A673 (cell line): ENCODE measurements around the gene PRELID2. TPM values are rescaled to one million over a fixed set of nuclear protein-coding genes. Genes with fewer than 3 reads are reported as not detected.

Experiments
- BruUV-seq: library from RNA; stranded (reverse); fragments of 400-500 nt; replicated peaks from 2 replicates; lab custom pipeline; 2021; lab: Mats Ljungman, UMichigan
- CTCF ChIA-PET: fragments of 300-600 bp; sonication (Branson Sonifier 250); formaldehyde crosslinking; loops from one replicate; lab custom pipeline; 2022; ENCODE audit warnings: antibody characterized with exemption; lab: Charles Lee
- POLR2A ChIA-PET: fragments of 300-600 bp; sonication (Branson Sonifier 250); formaldehyde crosslinking; loops from one replicate; lab custom pipeline; 2022; ENCODE audit warnings: antibody characterized with exemption; ENCODE audit not compliant: low non-redundant PET; lab: Charles Lee
- DNase-seq: peaks from one replicate; pipeline ENCODE4 v3.0.0-alpha.2; 2015; ENCODE audit warnings: low spot score
- H3K27ac ChIP-seq: fragments of 200-600 bp; sonication (generic); 2 replicates; pipeline ENCODE4 v1.5.1; 2016; ENCODE audit warnings: mixed run types, low read depth, mild to moderate bottlenecking, mixed read lengths, antibody characterized with exemption, low read length; ENCODE audit not compliant: poor library complexity, severe bottlenecking
- H3K27me3 ChIP-seq: fragments of 200-600 bp; sonication (generic); replicated peaks from 2 replicates; pipeline ENCODE4 v1.6.1; 2017; ENCODE audit warnings: mixed run types, low read depth, mild to moderate bottlenecking, mixed read lengths, antibody characterized with exemption, low read length; ENCODE audit not compliant: insufficient read depth, poor library complexity
- H3K36me3 ChIP-seq: fragments of 200-600 bp; sonication (generic); 2 replicates; pipeline ENCODE4 v1.6.1; 2016; ENCODE audit warnings: mixed run types, mild to moderate bottlenecking, mixed read lengths, antibody characterized with exemption, low read length; ENCODE audit not compliant: insufficient read depth, poor library complexity, severe bottlenecking
- H3K4me1 ChIP-seq: fragments of 200-600 bp; sonication (generic); 2 replicates; pipeline ENCODE4 v1.6.1; 2017; ENCODE audit warnings: mixed run types, mild to moderate bottlenecking, mixed read lengths, antibody characterized with exemption, low read length; ENCODE audit not compliant: insufficient read depth, poor library complexity, severe bottlenecking
- H3K4me3 ChIP-seq: fragments of 200-600 bp; sonication (generic); 2 replicates; pipeline ENCODE4 v1.5.1; 2016; ENCODE audit warnings: low read depth, mixed run types, mild to moderate bottlenecking, mixed read lengths, low read length; ENCODE audit not compliant: poor library complexity, severe bottlenecking
- H3K9me3 ChIP-seq: fragments of 200-600 bp; sonication (generic); 2 replicates; pipeline ENCODE4 v1.6.1; 2016; ENCODE audit warnings: mixed run types, low read depth, mild to moderate bottlenecking, mixed read lengths, antibody characterized with exemption, low read length; ENCODE audit not compliant: poor library complexity, severe bottlenecking
- CTCF ChIP-seq: fragments of 300-800, 200-600 bp; sonication (generic); conservative IDR thresholded peaks from 2 replicates; pipeline ENCODE4 v1.5.1; 2017; ENCODE audit warnings: low read depth, mild to moderate bottlenecking, antibody characterized with exemption, low read length, moderate library complexity, mixed read lengths
- EZH2 ChIP-seq: fragments of 200-600 bp; sonication (generic); IDR thresholded peaks from 2 replicates; pipeline ENCODE4 v1.6.1; 2017; ENCODE audit warnings: borderline replicate concordance, low read depth, mild to moderate bottlenecking, mixed read lengths, antibody characterized with exemption, low read length; ENCODE audit not compliant: poor library complexity, severe bottlenecking
- intact Hi-C: fragments of 100-400 bp; cut with micrococcal nuclease; formaldehyde crosslinking; loops from one replicate; pipeline ENCODE4 v1.10.0; 2022; ENCODE audit not compliant: unreplicated experiment
- total RNA-seq: library from RNA; stranded (reverse); gene quantifications from 2 replicates; pipeline ENCODE4 v1.2.3, GENCODE V29; 2021

PRELID2 gene
- total RNA-seq, 1 experiment from 2014 or later, result 50.2 TPM

GRCh38 chr5:145830594-145830993, 4.5 kb downstream of the PRELID2 start:
- Histone ChIP-seq H3K36me3 (no peaks in the 10 kb centered on the region), H3K27ac (peak overlapping the region; percentile 59), H3K9me3 (no peaks in the 10 kb centered on the region), H3K4me1 (peaks cover 68% of the 10 kb centered on the region), H3K27me3 (no peaks in the 10 kb centered on the region), H3K4me3 (no peak overlapping the region)
- POLR2A ChIA-PET, result no interaction called here
- intact Hi-C loops, result loop anchor here (5.0 kb wide), 3 partner anchors 57 to 1623 kb away; no protein-coding TSS in a partner anchor
- BruUV-seq, result no TSS peak
- CTCF ChIA-PET, result no interaction called here
- TF ChIP-seq CTCF, result no peak
- no peak for TF ChIP-seq EZH2
- no peak for DNase-seq

- BruUV-seq, result no TSS peak
- H3K4me3 ChIP-seq, result no peak overlapping the region
- ChIA-PET POLR2A (no interaction called here), CTCF (no interaction called here)
- no peak for DNase-seq
- no peaks in the 10 kb centered on the region for H3K36me3 ChIP-seq
- no peak for TF ChIP-seq CTCF
- no peak for TF ChIP-seq EZH2
- H3K27ac ChIP-seq, result peak overlapping the region; percentile 59
- intact Hi-C loops, result loop anchor here (5.0 kb wide), 4 partner anchors 57 to 1623 kb away; no protein-coding TSS in a partner anchor
- H3K4me1 ChIP-seq, result peaks cover 73% of the 10 kb centered on the region
- no peaks in the 10 kb centered on the region for H3K27me3 ChIP-seq
- H3K9me3 ChIP-seq, result no peaks in the 10 kb centered on the region
Measured at GRCh38 chr5:145829708-145830361, 5.3 kb downstream of the PRELID2 start.

GRCh38 chr5:145826895-145827674, 8.1 kb downstream of the PRELID2 start:
- CTCF ChIA-PET, result interaction anchor here (0.9 to 1.0 kb wide), 2 partner anchors 59 to 130 kb away, joined by 3 read pairs; no protein-coding TSS in a partner anchor
- intact Hi-C loops, result loop anchor here (2.0 to 5.0 kb wide), 4 partner anchors 76 to 580 kb away; no protein-coding TSS in a partner anchor

More at GRCh38 chr5:145826895-145827674, 8.1 kb downstream of the PRELID2 start:
- POLR2A ChIA-PET, result interaction anchor here (0.6 kb wide), 1 partner anchor 17 kb away, joined by 7 read pairs; no protein-coding TSS in a partner anchor
- Histone ChIP-seq H3K36me3 (no peaks in the 10 kb centered on the region), H3K27ac (peak overlapping the region; percentile 75), H3K4me1 (peaks cover 82% of the 10 kb centered on the region), H3K4me3 (peak overlapping the region; percentile 12), H3K27me3 (no peaks in the 10 kb centered on the region), H3K9me3 (no peaks in the 10 kb centered on the region)
- BruUV-seq, result no TSS peak
- peak; percentile 41 for DNase-seq
- TF ChIP-seq EZH2, result no peak
- no peak for TF ChIP-seq CTCF
